OCI-LY1 (cell line): ENCODE measurements around the gene CDKN2B-AS1.

Source experiments
- H2AFZ ChIP-seq: fragments of 200-600 bp; sonication (generic), shearing (Covaris generic); 2 replicates; pipeline ENCODE4 v1.6.0; 2014; ENCODE audit warnings: antibody characterized with exemption, mild to moderate bottlenecking, low read length
- H3F3A ChIP-seq: fragments of 200-600 bp; sonication (generic), shearing (Covaris generic); 2 replicates; pipeline ENCODE4 v1.6.0; 2014; ENCODE audit warnings: mild to moderate bottlenecking, antibody characterized with exemption, low read length, moderate library complexity; ENCODE audit not compliant: insufficient read depth
- H3K27ac ChIP-seq: fragments of 200-600 bp; sonication (generic); 2 replicates; pipeline ENCODE4 v1.5.1; 2014; ENCODE audit warnings: low read length, mixed run types, mild to moderate bottlenecking, low read depth; ENCODE audit not compliant: poor library complexity, severe bottlenecking
- H3K27me3 ChIP-seq: fragments of 200-600 bp; sonication (generic); 2 replicates; pipeline ENCODE4 v1.6.0; 2014; ENCODE audit warnings: antibody characterized with exemption, mild to moderate bottlenecking, low read length, moderate library complexity; ENCODE audit not compliant: insufficient read depth
- H3K36me3 ChIP-seq: fragments of 200-600 bp; sonication (generic); 2 replicates; pipeline ENCODE4 v1.6.1; 2014; ENCODE audit warnings: mild to moderate bottlenecking, antibody characterized with exemption, low read length, moderate library complexity, mixed read lengths; ENCODE audit not compliant: insufficient read depth
- H3K4me1 ChIP-seq: fragments of 200-600 bp; sonication (generic); 2 replicates; pipeline ENCODE4 v1.5.1; 2014; ENCODE audit warnings: mild to moderate bottlenecking, low read length, moderate library complexity; ENCODE audit not compliant: insufficient read depth, severe bottlenecking
- H3K4me2 ChIP-seq: fragments of 200-600 bp; sonication (generic), shearing (Covaris generic); 2 replicates; pipeline ENCODE4 v1.6.1; 2014; ENCODE audit warnings: low read length
- H3K4me3 ChIP-seq: fragments of 200-600 bp; sonication (generic); 2 replicates; pipeline ENCODE4 v1.5.1; 2014; ENCODE audit warnings: low read length, low read depth, mild to moderate bottlenecking, mixed read lengths; ENCODE audit not compliant: poor library complexity, severe bottlenecking
- H3K79me2 ChIP-seq: fragments of 200-600 bp; shearing (Covaris generic); 2 replicates; pipeline ENCODE4 v1.6.1; 2016; ENCODE audit warnings: mixed run types, low read length, mixed read lengths; ENCODE audit not compliant: insufficient read depth
- H3K9ac ChIP-seq: fragments of 200-600 bp; sonication (generic), shearing (Covaris generic); 2 replicates; pipeline ENCODE4 v1.6.1; 2014; ENCODE audit warnings: mild to moderate bottlenecking, low read length, mixed read lengths
- H3K9me2 ChIP-seq: fragments of 200-600 bp; sonication (generic), shearing (Covaris generic); 2 replicates; pipeline ENCODE4 v1.6.1; 2014; ENCODE audit warnings: low read depth, mild to moderate bottlenecking, low read length, mixed read lengths
- H3K9me3 ChIP-seq: fragments of 200-600 bp; shearing (Covaris generic); 2 replicates; pipeline ENCODE4 v1.6.1; 2014; ENCODE audit warnings: low read length, mixed read lengths
- H4K20me1 ChIP-seq: fragments of 200-600 bp; sonication (generic), shearing (Covaris generic); 2 replicates; pipeline ENCODE4 v1.6.0; 2016; ENCODE audit warnings: mild to moderate bottlenecking, low read length; ENCODE audit not compliant: insufficient read depth
- EZH2 ChIP-seq: fragments of 200-600 bp; sonication (generic), shearing (Covaris generic); IDR thresholded peaks from 2 replicates; pipeline ENCODE4 v1.8.0; 2017; ENCODE audit warnings: borderline replicate concordance, mixed run types, mild to moderate bottlenecking, antibody characterized with exemption, low read length, moderate library complexity, mixed read lengths
- TF ChIP-seq, protein P1 (sequence below): fragments of 200-600 bp; sonication (generic), shearing (Covaris generic); IDR thresholded peaks from 2 replicates; pipeline ENCODE4 v1.5.1; 2017; ENCODE audit warnings: mild to moderate bottlenecking, antibody characterized with exemption, low read length, moderate library complexity, mixed read lengths

The CDKN2B-AS1 gene

DNA sequence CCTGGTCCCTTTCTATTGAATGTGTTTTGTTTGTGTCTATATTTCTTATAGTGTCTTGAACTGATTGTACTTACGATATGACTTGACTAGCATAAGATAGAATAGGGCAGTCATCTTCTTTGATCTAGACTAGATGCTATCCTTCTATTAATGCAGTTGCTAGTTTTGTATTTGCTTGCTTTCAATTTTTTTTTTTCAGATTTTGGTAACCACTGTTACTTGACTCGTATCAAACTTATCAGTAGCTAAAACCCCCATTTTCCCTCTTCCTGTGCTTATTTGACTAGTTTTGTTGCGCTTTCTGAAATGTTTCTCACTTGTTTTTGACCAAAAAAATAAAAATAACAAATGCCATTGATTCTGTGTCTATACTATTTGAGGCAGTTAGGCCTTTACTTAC, 83.5 kb downstream of the CDKN2B-AS1 start:
- Histone ChIP-seq H3K4me3 (no peak overlapping the region), H4K20me1 (no peaks in the 10 kb centered on the region), H3F3A (no peaks in the 10 kb centered on the region), H3K9ac (no peak overlapping the region), H3K79me2 (no peaks in the 10 kb centered on the region), H3K4me1 (peaks cover 11% of the 10 kb centered on the region), H3K27ac (no peak overlapping the region), H3K9me3 (no peaks in the 10 kb centered on the region), H3K27me3 (no peaks in the 10 kb centered on the region), H3K4me2 (no peak overlapping the region), H3K36me3 (no peaks in the 10 kb centered on the region), H2AFZ (no peak overlapping the region), H3K9me2 (no peaks in the 10 kb centered on the region)
- no peak for TF ChIP-seq EZH2
- TF ChIP-seq, protein P1, sequence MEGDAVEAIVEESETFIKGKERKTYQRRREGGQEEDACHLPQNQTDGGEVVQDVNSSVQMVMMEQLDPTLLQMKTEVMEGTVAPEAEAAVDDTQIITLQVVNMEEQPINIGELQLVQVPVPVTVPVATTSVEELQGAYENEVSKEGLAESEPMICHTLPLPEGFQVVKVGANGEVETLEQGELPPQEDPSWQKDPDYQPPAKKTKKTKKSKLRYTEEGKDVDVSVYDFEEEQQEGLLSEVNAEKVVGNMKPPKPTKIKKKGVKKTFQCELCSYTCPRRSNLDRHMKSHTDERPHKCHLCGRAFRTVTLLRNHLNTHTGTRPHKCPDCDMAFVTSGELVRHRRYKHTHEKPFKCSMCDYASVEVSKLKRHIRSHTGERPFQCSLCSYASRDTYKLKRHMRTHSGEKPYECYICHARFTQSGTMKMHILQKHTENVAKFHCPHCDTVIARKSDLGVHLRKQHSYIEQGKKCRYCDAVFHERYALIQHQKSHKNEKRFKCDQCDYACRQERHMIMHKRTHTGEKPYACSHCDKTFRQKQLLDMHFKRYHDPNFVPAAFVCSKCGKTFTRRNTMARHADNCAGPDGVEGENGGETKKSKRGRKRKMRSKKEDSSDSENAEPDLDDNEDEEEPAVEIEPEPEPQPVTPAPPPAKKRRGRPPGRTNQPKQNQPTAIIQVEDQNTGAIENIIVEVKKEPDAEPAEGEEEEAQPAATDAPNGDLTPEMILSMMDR: no peak

- TF ChIP-seq, protein P1: no peak
- TF ChIP-seq EZH2: no peak
- Histone ChIP-seq H3K9me3 (no peaks in the 10 kb centered on the region), H3K4me2 (no peak overlapping the region), H3F3A (no peaks in the 10 kb centered on the region), H2AFZ (no peak overlapping the region), H3K9ac (no peak overlapping the region), H3K27ac (no peak overlapping the region), H3K4me1 (peaks cover 11% of the 10 kb centered on the region), H3K9me2 (no peaks in the 10 kb centered on the region), H3K79me2 (no peaks in the 10 kb centered on the region), H3K27me3 (no peaks in the 10 kb centered on the region), H3K4me3 (no peak overlapping the region), H4K20me1 (no peaks in the 10 kb centered on the region), H3K36me3 (no peaks in the 10 kb centered on the region)
Measured at GRCh38 chr9:22079873-22080341, 85.3 kb downstream of the CDKN2B-AS1 start.

DNA sequence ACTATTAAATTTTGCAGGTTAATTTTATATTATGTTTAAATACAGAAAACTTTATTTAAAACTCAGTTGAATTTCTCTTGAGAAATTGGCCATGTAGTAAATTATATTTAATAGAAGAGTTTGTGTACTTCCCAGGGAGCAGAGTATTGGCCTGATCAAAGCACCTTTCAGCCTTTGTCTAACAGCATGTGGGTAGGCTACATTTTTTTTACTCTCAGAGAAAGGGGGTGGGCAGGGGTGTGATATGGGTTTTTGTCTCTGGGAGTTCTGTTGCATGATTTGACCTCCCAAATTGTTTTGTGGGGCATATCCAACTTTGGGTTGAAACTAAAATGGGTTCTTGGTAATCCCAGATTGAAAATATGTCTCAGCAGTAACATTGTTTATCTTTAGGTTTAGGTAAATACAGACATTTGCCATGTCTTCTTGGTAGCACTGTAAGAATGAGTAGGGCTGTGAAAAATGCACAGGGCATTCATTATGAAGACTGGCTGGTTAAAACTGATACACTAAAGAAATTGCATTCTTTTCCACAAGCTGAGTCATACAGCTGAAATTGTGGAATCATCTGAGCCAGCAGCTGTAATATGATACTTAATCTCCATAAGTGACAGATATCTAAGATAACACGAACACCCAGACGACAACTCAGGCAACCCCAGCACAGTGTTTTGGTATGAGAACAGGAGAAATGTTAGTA, 89.9 kb downstream of the CDKN2B-AS1 start:
- no peaks in the 10 kb centered on the region for H3K9me3 ChIP-seq
- H3K9ac ChIP-seq: no peak overlapping the region
- H3K27ac ChIP-seq: no peak overlapping the region
- no peaks in the 10 kb centered on the region for H3K9me2 ChIP-seq
- H3F3A ChIP-seq: no peaks in the 10 kb centered on the region
- no peak overlapping the region for H3K4me2 ChIP-seq
- H3K4me3 ChIP-seq: no peak overlapping the region
- H4K20me1 ChIP-seq: no peaks in the 10 kb centered on the region
- TF ChIP-seq, protein P1: no peak
- no peak for TF ChIP-seq EZH2
- H2AFZ ChIP-seq: no peak overlapping the region
- no peaks in the 10 kb centered on the region for H3K79me2 ChIP-seq
- no peaks in the 10 kb centered on the region for H3K36me3 ChIP-seq
- H3K4me1 ChIP-seq: peaks cover 9% of the 10 kb centered on the region
- no peaks in the 10 kb centered on the region for H3K27me3 ChIP-seq
